Measurements from ENCODE around the gene HRH3.

DNA sequence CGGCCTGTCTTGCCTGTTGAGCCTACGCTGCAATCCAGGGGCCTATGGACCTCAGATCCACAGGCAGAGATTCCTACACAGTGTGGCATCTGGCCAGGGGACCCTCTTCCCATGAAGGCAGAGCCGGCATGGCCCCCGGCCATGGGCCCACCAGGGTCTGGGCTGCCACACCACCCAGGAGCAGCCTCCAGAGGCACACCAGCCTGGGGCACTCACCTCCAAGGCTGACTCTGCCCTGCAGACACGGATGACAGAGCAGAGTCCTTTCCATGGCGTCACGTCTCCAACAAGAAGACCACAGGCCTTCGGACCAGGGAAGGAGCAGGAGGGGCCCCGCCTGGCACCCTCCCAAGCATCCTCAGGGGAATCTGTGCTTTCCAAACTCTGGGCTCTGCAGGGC lies 3.5 kb upstream of the HRH3 start:
- TF ChIP-seq EP300 (IDR thresholded peaks at IDR 0.05), result no peak
- TF ChIP-seq, protein P1, sequence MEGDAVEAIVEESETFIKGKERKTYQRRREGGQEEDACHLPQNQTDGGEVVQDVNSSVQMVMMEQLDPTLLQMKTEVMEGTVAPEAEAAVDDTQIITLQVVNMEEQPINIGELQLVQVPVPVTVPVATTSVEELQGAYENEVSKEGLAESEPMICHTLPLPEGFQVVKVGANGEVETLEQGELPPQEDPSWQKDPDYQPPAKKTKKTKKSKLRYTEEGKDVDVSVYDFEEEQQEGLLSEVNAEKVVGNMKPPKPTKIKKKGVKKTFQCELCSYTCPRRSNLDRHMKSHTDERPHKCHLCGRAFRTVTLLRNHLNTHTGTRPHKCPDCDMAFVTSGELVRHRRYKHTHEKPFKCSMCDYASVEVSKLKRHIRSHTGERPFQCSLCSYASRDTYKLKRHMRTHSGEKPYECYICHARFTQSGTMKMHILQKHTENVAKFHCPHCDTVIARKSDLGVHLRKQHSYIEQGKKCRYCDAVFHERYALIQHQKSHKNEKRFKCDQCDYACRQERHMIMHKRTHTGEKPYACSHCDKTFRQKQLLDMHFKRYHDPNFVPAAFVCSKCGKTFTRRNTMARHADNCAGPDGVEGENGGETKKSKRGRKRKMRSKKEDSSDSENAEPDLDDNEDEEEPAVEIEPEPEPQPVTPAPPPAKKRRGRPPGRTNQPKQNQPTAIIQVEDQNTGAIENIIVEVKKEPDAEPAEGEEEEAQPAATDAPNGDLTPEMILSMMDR (IDR thresholded peaks at IDR 0.05), result no peak
- TF ChIP-seq POLR2A (IDR thresholded peaks at IDR 0.05), result no peak
- no peak for TF ChIP-seq POLR2AphosphoS5 (IDR thresholded peaks at IDR 0.05)

Data from suprapubic skin (tissue), 4 donors.